ENCODE results near the gene B2M. TPM values are rescaled to one million over a fixed set of nuclear protein-coding genes. Genes with fewer than 3 reads are reported as not detected.
"Not testable (repeated sequence)": the region's sequence is repeated elsewhere in the genome, so short reads cannot be mapped to it uniquely, and the experiment has no call there.

The B2M gene
- total RNA-seq (2014; rRNA removed; shearing (Covaris generic); ENCODE audit: low replicate concordance): 2,823 and 3,000 TPM in 2 replicates

- H3K9me3 ChIP-seq: no peaks in the 10 kb centered on the region
- peaks cover 41% of the 10 kb centered on the region for H3K36me3 ChIP-seq
- H3K4me3 ChIP-seq: peak within 1 kb of the TSS; percentile 95
- DNase-seq: peak; percentile 93
- H3K27me3 ChIP-seq: no peaks in the 10 kb centered on the region
These were observed at the start of gene B2M, which contains the start of gene PATL2 for GRCh38 chr15:44711096-44711742. Gene B2M (plus strand): TSS chr15:44711517. CDS start chr15:44711547, 30 bp downstream. Gene PATL2 (minus strand): TSS chr15:44711323. CDS start chr15:44676490, 34,833 bp downstream.

- DNase-seq: no peak
- H3K36me3 ChIP-seq: peaks cover 32% of the 10 kb centered on the region
- H3K9me3 ChIP-seq: no peaks in the 10 kb centered on the region
- H3K4me3 ChIP-seq: no peak overlapping the region
- H3K27me3 ChIP-seq: no peaks in the 10 kb centered on the region
These were observed 49.7 kb upstream of the B2M start for GRCh38 chr15:44661576-44661975.

GRCh38 chr15:44662478-44663409 lies 48.6 kb upstream of the B2M start:
- peak; percentile 79 for DNase-seq
- peaks cover 22% of the 10 kb centered on the region for H3K36me3 ChIP-seq
- H3K27me3 ChIP-seq: no peaks in the 10 kb centered on the region
- H3K9me3 ChIP-seq: no peaks in the 10 kb centered on the region
- H3K4me3 ChIP-seq: peak overlapping the region; percentile 99

GRCh38 chr15:44663410-44664308 lies 47.7 kb upstream of the B2M start, which contains the start of gene SPG11:
Gene SPG11 (minus strand): TSS chr15:44663662. CDS start chr15:44663647, 15 bp downstream.
- no peaks in the 10 kb centered on the region for H3K9me3 ChIP-seq
- DNase-seq: peak; percentile 97
- peak within 1 kb of the TSS; percentile 99 for H3K4me3 ChIP-seq
- peaks cover 17% of the 10 kb centered on the region for H3K36me3 ChIP-seq
- no peaks in the 10 kb centered on the region for H3K27me3 ChIP-seq

- no peak overlapping the region for H3K4me3 ChIP-seq
- H3K27me3 ChIP-seq: no peaks in the 10 kb centered on the region
- H3K36me3 ChIP-seq: peaks cover 3% of the 10 kb centered on the region; the same call in 1 of the 2 replicates
- H3K9me3 ChIP-seq: no peaks in the 10 kb centered on the region
- DNase-seq: no peak
These were observed 44.9 kb upstream of the B2M start for GRCh38 chr15:44666210-44667038.

GRCh38 chr15:44667039-44667360 lies 44.3 kb upstream of the B2M start:
- peaks cover 3% of the 10 kb centered on the region; the same call in 1 of the 2 replicates for H3K36me3 ChIP-seq
- no peaks in the 10 kb centered on the region for H3K9me3 ChIP-seq
- H3K4me3 ChIP-seq: no peak overlapping the region
- no peak for DNase-seq
- no peaks in the 10 kb centered on the region for H3K27me3 ChIP-seq

GRCh38 chr15:44668921-44669320 lies 42.4 kb upstream of the B2M start:
- H3K4me3 ChIP-seq: no peak overlapping the region
- H3K9me3 ChIP-seq: no peaks in the 10 kb centered on the region
- H3K27me3 ChIP-seq: no peaks in the 10 kb centered on the region
- H3K36me3 ChIP-seq: no peaks in the 10 kb centered on the region
- DNase-seq: no peak

- no peaks in the 10 kb centered on the region for H3K27me3 ChIP-seq
- no peak for DNase-seq
- no peak overlapping the region for H3K4me3 ChIP-seq
- no peaks in the 10 kb centered on the region for H3K9me3 ChIP-seq
- H3K36me3 ChIP-seq: no peaks in the 10 kb centered on the region
These were observed 41.0 kb upstream of the B2M start for GRCh38 chr15:44670087-44670950.

GRCh38 chr15:44673639-44674038 lies 37.7 kb upstream of the B2M start:
- Histone ChIP-seq H3K36me3 (no peaks in the 10 kb centered on the region), H3K27me3 (no peaks in the 10 kb centered on the region), H3K9me3 (no peaks in the 10 kb centered on the region), H3K4me3 (no peak overlapping the region)
- DNase-seq: no peak

GRCh38 chr15:44675911-44676310 lies 35.4 kb upstream of the B2M start:
- H3K4me3 ChIP-seq: no peak overlapping the region
- H3K9me3 ChIP-seq: no peaks in the 10 kb centered on the region
- no peaks in the 10 kb centered on the region for H3K27me3 ChIP-seq
- DNase-seq: no peak
- H3K36me3 ChIP-seq: no peaks in the 10 kb centered on the region

- no peaks in the 10 kb centered on the region for H3K36me3 ChIP-seq
- H3K9me3 ChIP-seq: no peaks in the 10 kb centered on the region
- no peak for DNase-seq
These were observed 34.6 kb upstream of the B2M start for GRCh38 chr15:44676676-44677075.

GRCh38 chr15:44682211-44682610 lies 29.1 kb upstream of the B2M start:
- H3K27me3 ChIP-seq: peaks cover 2% of the 10 kb centered on the region; the same call in 1 of the 2 replicates
- H3K36me3 ChIP-seq: no peaks in the 10 kb centered on the region
- no peaks in the 10 kb centered on the region for H3K9me3 ChIP-seq
- DNase-seq: no peak
- no peak overlapping the region for H3K4me3 ChIP-seq

More at GRCh38 chr15:44676676-44677075, 34.6 kb upstream of the B2M start:
- H3K4me3 ChIP-seq: no peak overlapping the region
- no peaks in the 10 kb centered on the region for H3K27me3 ChIP-seq

GRCh38 chr15:44682809-44683682 lies 28.3 kb upstream of the B2M start:
- not testable (repeated sequence) for H3K36me3 ChIP-seq, H3K27me3 ChIP-seq, H3K4me3 ChIP-seq, H3K9me3 ChIP-seq
- peak; percentile 38 for DNase-seq

- not testable (repeated sequence) for H3K9me3 ChIP-seq, DNase-seq, H3K36me3 ChIP-seq, H3K27me3 ChIP-seq, H3K4me3 ChIP-seq
These were observed 22.0 kb upstream of the B2M start for GRCh38 chr15:44689318-44689717.

Measured in MG63 (cell line).